Smooth muscle cell of the umbilical artery (primary cell): ENCODE measurements around the gene TUBB8B. TPM values are rescaled to one million over a fixed set of nuclear protein-coding genes. Genes with fewer than 3 reads are reported as not detected.

Experiments used
- total RNA-seq: library from RNA; depleted of rRNA; stranded (reverse); fragments of >200 nt; gene quantifications from 2 replicates; pipeline ENCODE4 v1.2.3, GENCODE V29; 2014

Gene TUBB8B
- total RNA-seq, result not detected in 2 replicates

DNA sequence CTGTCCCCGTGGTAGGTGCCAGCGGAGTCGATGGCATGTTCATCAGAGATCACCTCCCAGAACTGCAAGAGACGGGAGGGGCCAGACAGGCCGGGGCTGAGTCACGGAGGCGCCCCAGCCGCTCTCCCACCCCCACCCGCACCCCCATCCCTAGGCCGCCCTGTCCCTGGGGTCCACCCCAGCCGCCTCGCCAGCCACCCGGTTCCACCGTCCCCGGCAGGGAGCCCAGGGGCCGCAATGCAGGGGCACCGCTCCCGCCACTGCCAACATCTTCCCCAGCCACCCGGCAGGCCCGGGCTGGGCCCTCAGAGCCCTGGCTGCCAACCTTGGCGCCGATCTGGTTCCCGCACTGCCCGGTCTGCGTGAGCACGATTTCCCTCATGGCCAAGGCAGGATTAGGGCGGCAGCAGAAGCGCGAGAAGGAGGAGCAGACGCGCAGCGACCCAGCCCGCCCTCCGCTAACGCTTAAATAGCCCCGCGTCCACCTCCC is at the start of gene TUBB8B:
Gene TUBB8B, minus strand, starts transcription at position 440 of the 490 bp plus-strand sequence. Its CDS starts 58 bp downstream, at position 382.

Other genes starting within 250 kb of the TUBB8B start
- 37.1 and 98.8 TPM in 2 replicates for gene USP14, start 108.9 kb upstream of the TUBB8B start, total RNA-seq
- gene THOC1, start 218.4 kb upstream of the TUBB8B start, total RNA-seq, result 30.9 and 40.6 TPM in 2 replicates